ENCODE measurements around the gene DAB1. TPM values are rescaled to one million over a fixed set of nuclear protein-coding genes. Genes with fewer than 3 reads are reported as not detected.

DAB1 gene
- total RNA-seq, 1 donor = not detected

DNA sequence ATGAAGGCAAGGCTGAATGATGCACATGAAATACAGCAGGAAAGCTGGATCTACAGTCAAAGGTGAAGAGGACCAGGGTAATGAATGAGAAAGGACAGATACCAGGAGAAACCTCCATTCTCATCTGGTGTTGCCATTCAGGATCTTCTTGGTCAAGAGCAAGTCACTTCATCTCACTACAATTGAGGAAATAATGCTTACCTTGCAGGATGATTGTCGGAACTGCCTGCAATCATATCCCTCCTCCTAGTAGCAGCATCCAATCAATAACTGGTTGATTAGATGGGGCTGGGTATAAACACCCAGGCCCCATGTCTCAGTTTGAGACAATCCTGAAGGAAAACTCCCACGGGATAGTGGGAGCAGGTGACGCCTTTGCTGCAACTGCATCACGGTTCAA lies 263.3 kb downstream of the DAB1 start:
- H3K27me3 ChIP-seq (ENCODE audit: insufficient read depth, low read length) = no peaks in the 10 kb centered on the region
- no peaks in the 10 kb centered on the region for H3K79me2 ChIP-seq (ENCODE audit: insufficient read depth, low read length)
- no peaks in the 10 kb centered on the region for H3K9me3 ChIP-seq (ENCODE audit: low read depth, low read length)
- H3K27ac ChIP-seq (ENCODE audit: low read depth, low read length) = no peak overlapping the region
- TF ChIP-seq, protein P1, sequence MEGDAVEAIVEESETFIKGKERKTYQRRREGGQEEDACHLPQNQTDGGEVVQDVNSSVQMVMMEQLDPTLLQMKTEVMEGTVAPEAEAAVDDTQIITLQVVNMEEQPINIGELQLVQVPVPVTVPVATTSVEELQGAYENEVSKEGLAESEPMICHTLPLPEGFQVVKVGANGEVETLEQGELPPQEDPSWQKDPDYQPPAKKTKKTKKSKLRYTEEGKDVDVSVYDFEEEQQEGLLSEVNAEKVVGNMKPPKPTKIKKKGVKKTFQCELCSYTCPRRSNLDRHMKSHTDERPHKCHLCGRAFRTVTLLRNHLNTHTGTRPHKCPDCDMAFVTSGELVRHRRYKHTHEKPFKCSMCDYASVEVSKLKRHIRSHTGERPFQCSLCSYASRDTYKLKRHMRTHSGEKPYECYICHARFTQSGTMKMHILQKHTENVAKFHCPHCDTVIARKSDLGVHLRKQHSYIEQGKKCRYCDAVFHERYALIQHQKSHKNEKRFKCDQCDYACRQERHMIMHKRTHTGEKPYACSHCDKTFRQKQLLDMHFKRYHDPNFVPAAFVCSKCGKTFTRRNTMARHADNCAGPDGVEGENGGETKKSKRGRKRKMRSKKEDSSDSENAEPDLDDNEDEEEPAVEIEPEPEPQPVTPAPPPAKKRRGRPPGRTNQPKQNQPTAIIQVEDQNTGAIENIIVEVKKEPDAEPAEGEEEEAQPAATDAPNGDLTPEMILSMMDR (IDR thresholded peaks at IDR 0.05; ENCODE audit: extremely low read depth, low read depth, low read length) = no peak
- no peak overlapping the region for H3K4me2 ChIP-seq (ENCODE audit: insufficient read depth, low read length)
- DNase-seq (ENCODE audit: insufficient read length, low spot score, missing footprints) = no peak
- H2AFZ ChIP-seq (ENCODE audit: low read length) = no peak overlapping the region
- no peaks in the 10 kb centered on the region for H3K36me3 ChIP-seq (ENCODE audit: insufficient read depth, low read length)
- H3K4me1 ChIP-seq (ENCODE audit: insufficient read depth, low read length) = no peaks in the 10 kb centered on the region
- H3K4me3 ChIP-seq (ENCODE audit: insufficient read depth, low read length) = no peak overlapping the region
- no peaks in the 10 kb centered on the region for H4K20me1 ChIP-seq (ENCODE audit: insufficient read depth, low read length)

DNA sequence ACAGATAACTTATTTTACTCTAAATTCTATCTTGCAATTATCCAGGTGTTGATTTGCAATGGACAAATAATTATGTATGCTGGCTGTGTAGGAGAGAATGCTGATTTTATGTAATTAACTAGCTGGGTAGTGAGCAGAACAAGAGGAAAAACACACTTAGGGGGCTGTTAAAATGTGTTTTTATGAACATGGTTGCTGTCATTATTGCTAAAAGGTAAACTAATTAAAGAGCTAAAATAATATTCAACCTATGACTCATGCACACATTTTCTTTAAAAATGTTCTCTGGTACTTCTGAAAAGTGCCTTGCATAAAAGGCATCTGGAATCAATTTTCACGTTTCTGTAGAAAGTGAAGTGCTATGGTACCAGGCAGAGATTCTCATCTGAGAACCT lies 265.3 kb downstream of the DAB1 start:
- Histone ChIP-seq H4K20me1 (ENCODE audit: insufficient read depth, low read length) (no peaks in the 10 kb centered on the region), H2AFZ (ENCODE audit: low read length) (no peak overlapping the region), H3K79me2 (ENCODE audit: insufficient read depth, low read length) (no peaks in the 10 kb centered on the region), H3K4me1 (ENCODE audit: insufficient read depth, low read length) (no peaks in the 10 kb centered on the region), H3K9me3 (ENCODE audit: low read depth, low read length) (no peaks in the 10 kb centered on the region), H3K27me3 (ENCODE audit: insufficient read depth, low read length) (no peaks in the 10 kb centered on the region), H3K4me3 (ENCODE audit: insufficient read depth, low read length) (no peak overlapping the region), H3K4me2 (ENCODE audit: insufficient read depth, low read length) (no peak overlapping the region), H3K36me3 (ENCODE audit: insufficient read depth, low read length) (no peaks in the 10 kb centered on the region), H3K27ac (ENCODE audit: low read depth, low read length) (no peak overlapping the region)
- DNase-seq (ENCODE audit: insufficient read length, low spot score, missing footprints) = no peak
- TF ChIP-seq, protein P1 (IDR thresholded peaks at IDR 0.05; ENCODE audit: extremely low read depth, low read depth, low read length) = no peak

DNA sequence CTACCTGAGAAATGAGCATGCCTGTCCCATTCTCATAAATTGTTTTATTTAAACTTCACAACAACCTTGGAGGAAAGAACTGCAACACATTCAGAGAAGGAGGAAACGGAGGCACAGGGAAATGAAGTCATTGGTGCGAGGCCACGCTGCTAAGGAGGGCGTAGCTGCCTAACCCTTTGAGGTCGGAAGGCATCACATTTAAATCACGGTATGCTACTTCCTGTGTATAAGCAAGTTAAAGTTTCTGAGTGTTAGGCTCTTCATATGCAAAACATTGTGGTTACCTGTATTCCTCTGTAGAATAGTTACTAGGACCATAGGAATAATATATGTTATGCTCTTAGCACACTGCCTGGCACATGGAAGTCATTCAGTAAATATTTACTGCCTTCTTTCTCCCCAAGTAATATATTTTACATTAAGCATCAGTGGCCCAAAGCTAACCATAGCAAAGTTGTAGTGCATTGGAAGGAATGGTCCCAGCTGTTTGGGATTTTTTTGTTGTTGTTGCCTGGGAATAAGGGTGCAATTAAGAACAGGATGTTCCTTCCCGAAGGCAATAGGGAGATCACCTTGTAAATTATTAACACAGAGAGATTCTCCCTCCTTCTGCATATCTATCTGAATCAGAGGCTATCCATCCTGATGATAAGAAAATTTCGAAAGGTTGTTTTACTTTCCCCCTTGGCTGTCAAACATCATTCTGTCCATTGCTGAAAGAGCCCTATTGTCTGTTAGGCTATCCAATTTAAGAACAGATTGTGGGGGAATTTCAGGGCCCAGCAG lies 265.8 kb downstream of the DAB1 start:
- no peak overlapping the region for H3K27ac ChIP-seq (ENCODE audit: low read depth, low read length)
- DNase-seq (ENCODE audit: insufficient read length, low spot score, missing footprints) = no peak
- H3K79me2 ChIP-seq (ENCODE audit: insufficient read depth, low read length) = no peaks in the 10 kb centered on the region
- no peaks in the 10 kb centered on the region for H3K36me3 ChIP-seq (ENCODE audit: insufficient read depth, low read length)
- H3K4me1 ChIP-seq (ENCODE audit: insufficient read depth, low read length) = no peaks in the 10 kb centered on the region
- H3K4me3 ChIP-seq (ENCODE audit: insufficient read depth, low read length) = no peak overlapping the region
- no peak overlapping the region for H3K4me2 ChIP-seq (ENCODE audit: insufficient read depth, low read length)
- no peaks in the 10 kb centered on the region for H4K20me1 ChIP-seq (ENCODE audit: insufficient read depth, low read length)
- H3K9me3 ChIP-seq (ENCODE audit: low read depth, low read length) = no peaks in the 10 kb centered on the region
- TF ChIP-seq, protein P1 (IDR thresholded peaks at IDR 0.05; ENCODE audit: extremely low read depth, low read depth, low read length) = no peak
- no peak overlapping the region for H2AFZ ChIP-seq (ENCODE audit: low read length)
- no peaks in the 10 kb centered on the region for H3K27me3 ChIP-seq (ENCODE audit: insufficient read depth, low read length)

DNA sequence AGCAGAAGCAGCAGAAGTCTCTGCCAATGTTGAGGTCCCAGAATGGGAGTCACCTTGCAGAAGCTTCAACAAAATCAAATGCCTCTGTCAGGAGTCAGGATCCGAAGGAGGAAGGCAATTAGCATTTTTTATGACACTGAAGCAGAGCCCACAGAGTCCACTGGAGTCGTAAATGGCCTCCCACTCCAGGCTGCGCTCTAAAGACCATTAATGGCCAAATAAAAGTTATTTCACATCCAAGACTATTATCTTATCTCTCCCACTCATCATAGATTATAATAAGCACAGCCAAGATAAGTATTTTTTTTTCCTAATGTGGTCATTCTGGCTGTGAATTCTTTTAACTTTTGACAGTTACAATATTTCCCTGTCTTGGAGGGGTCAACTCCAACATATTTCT lies 267.0 kb downstream of the DAB1 start:
- no peak for DNase-seq (ENCODE audit: insufficient read length, low spot score, missing footprints)
- Histone ChIP-seq H3K36me3 (ENCODE audit: insufficient read depth, low read length) (no peaks in the 10 kb centered on the region), H2AFZ (ENCODE audit: low read length) (no peak overlapping the region), H3K79me2 (ENCODE audit: insufficient read depth, low read length) (no peaks in the 10 kb centered on the region), H3K27me3 (ENCODE audit: insufficient read depth, low read length) (no peaks in the 10 kb centered on the region), H3K9me3 (ENCODE audit: low read depth, low read length) (no peaks in the 10 kb centered on the region), H3K4me2 (ENCODE audit: insufficient read depth, low read length) (no peak overlapping the region), H3K4me1 (ENCODE audit: insufficient read depth, low read length) (no peaks in the 10 kb centered on the region), H4K20me1 (ENCODE audit: insufficient read depth, low read length) (no peaks in the 10 kb centered on the region), H3K27ac (ENCODE audit: low read depth, low read length) (no peak overlapping the region), H3K4me3 (ENCODE audit: insufficient read depth, low read length) (no peak overlapping the region)
- TF ChIP-seq, protein P1 (IDR thresholded peaks at IDR 0.05; ENCODE audit: extremely low read depth, low read depth, low read length) = no peak

Data from osteoblast (primary cell).